Measurements from ENCODE around the gene PRPF38A.
"Not testable (repeated sequence)": the region's sequence is repeated elsewhere in the genome, so short reads cannot be mapped to it uniquely, and the experiment has no call there.

The PRPF38A gene, protein sequence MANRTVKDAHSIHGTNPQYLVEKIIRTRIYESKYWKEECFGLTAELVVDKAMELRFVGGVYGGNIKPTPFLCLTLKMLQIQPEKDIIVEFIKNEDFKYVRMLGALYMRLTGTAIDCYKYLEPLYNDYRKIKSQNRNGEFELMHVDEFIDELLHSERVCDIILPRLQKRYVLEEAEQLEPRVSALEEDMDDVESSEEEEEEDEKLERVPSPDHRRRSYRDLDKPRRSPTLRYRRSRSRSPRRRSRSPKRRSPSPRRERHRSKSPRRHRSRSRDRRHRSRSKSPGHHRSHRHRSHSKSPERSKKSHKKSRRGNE
- 77.2 to 87.7 (median 81.5) reads per million in 4 experiments for total RNA-seq

GRCh38 chr1:52404116-52404974, at the start of gene PRPF38A, which contains the start of gene ORC1:
PRPF38A (plus strand) TSS chr1:52404602; CDS start chr1:52404750, 148 bp downstream.
ORC1 (minus strand) TSS chr1:52404423; CDS start chr1:52402223, 2,200 bp downstream.
- peak; percentile 95 for DNase-seq

DNA sequence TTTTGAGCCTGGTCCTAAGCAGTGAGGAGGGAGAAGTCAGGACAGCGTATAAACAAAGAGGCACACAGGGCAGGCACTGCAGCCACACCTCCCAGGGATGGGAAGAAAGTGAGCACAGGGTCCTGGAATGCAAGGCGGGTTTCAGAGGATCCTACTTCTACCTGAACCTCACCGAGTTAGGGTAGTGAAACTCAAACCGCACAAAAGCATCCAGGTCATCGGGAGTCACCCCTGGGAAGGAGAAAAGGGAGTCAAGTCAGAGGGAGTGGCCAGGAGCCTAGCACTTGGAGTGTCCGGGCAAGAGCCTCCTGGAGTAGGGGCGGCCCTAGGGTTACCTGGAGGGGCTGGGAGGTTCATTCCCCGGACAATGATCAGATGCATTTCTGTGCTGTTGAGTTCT, 49.0 kb upstream of the PRPF38A start:
- no peak for DNase-seq

DNA sequence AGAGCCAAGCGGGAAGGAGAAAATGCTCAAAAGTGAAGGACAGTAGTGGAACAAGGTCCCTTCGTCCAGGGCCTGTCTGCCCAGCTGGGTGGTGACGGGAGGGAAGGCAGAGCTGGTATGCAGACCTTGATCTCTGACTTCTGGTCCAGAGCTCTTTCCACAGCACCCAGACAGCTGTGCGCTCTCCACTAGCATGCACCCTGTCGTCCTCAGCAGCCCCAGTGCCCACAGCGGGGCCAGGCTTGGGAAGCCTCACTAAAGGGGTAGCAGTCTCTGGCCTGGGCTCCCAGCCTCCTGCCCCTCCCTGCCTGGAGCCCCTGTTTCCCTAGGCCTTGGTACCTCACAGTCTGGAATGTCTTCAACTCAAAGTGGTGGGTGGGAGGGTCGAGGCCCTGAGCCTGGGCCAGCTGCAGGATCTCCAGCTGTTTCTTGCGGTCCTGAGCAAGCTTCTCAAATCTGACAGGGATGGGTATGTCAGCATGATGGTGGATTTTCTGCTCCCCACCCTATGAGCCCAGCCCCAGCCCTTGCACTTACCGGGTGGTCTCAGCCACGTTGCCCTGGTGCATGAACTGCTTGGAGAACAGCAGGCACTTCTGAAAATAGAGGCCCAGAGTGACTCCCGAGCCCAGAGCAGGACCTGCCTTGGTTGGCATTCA, 48.4 kb upstream of the PRPF38A start:
- no peak for DNase-seq

DNA sequence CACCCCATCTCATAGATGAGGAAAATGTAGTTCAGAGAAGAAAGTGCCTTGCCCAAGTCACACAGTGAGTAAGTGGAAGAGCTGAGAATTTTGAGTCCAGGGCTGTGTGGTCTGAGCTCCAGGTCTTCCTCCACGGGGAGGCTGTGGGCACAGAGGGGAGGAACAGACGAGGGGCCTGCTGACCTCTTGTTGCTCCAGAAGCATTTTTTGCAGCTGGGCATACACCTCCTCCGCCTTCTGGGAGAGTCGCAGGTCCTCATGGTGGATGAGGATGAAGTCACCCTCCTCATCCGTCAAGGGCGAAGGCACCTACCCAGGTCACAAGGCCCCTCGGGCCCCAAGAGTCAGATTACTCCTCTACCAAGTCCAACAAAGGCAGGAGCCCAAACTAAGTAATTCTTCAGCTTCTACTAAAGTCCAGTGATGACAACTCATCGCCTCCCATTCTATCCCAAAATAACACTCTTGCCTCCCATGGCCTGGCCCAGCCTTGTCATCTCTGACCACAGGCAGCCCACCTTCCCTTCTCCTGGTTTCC, 47.5 kb upstream of the PRPF38A start:
- no peak for DNase-seq

GRCh38 chr1:52357397-52357796, 47.0 kb upstream of the PRPF38A start:
- DNase-seq, result no peak

DNA sequence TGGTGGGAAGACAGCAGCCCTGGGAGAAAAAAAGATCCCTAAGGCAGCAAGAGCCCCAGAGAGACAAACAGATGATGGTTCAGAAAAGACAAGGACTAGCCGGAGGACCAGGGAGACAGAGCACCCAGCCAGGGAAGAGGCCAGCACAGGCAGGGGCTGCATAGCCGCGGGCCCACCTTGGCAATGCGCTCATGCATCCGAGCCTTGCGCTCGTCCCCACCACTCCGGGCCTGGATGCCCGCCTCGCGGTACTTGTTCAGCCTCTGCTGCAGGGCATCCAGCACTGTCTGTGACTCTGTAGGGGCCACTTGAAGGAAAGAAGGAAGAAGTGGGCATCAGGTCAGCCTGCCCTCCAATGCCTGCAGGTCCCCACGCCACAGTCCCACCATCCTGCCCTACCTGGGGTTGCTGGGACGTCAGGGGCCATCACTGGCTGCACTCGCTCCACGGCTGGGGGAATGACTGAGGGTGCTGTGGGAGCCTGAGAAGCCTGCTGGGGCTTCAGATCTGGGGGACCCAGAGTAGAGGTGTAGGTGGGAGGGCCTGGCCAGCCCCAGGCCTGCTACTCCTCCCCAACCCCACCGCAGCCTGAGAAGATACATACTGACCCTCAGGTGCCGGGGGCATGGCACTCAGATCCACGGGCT, 45.4 kb upstream of the PRPF38A start:
- DNase-seq, result no peak

DNA sequence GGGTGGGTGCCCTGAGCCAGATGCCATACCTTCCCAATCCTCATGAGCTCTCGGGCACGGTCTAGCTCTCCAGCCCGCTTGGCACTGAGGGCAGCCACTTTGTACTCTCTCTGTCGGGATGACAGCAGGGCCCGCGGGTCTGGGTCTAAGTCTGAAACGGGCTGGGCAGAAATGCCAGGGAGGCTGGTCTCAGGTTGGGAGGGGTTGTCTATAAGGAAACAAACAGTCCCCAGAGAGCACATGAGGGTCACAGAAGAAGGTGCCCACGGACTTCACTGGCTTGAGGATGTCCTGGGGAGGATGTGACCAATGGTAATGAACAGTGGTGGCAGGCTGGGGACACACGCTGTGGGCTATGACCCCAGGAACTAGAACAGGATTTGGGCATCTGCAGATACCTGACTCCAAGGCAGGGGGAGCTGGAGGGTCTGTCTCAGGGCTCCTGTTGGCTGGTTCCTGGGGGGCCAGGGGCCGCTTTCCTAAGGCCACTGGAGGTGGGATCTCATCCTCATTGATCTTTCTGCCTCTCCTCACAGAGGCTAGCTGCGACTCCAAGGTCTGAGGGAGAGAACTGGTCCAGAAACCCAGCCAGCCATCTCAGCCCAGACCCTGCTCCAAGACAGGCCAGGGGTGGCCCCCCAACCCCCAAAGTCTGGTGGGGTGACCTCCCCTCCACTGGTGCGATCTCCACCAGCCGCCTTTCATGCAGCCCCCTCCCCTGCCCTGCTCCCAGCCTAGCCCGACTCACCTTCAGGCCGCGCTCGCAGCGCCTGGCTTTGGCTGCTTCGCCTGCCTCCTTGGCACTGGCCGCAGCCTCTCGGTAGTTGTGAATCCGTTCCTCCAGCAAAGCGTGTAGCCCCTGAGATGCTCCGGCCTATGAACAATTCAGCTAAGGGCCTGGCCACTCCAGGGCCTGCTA, 44.5 kb upstream of the PRPF38A start:
- no peak for DNase-seq

GRCh38 chr1:52360595-52360968, 43.8 kb upstream of the PRPF38A start:
- no peak for DNase-seq

GRCh38 chr1:52364235-52364839, 40.1 kb upstream of the PRPF38A start:
- DNase-seq, result no peak

DNA sequence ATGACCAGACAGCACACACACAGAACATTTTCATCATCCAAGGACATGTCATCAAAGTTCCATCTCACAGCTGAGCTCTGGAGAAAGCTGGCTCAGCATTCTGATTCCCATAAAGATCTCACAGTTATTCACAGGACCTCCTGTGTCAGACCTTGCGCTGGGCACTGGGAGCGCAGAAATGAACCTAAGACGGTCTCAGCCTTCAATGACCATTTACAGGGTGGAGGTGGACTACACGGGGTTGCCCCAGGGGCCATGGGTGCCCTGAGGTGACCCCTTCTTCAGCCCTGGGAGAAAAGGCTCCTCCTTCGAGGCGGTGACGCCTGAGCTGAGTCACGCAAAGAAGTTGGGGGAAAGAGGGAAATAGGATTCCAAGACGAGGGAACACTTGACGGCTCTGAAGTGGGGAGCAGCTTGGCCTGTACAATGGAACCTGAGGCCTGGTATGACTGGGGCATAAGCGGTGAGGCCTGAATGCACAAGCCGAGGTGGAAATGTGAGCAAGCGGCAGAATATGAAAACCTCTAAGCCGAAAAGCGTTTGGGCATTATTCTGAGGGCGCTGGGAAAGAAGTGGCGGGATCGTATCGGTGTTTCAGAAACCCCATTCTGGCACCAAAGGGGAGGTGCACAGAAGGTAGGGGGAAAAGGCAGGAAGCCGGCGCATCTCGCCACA, 39.2 kb upstream of the PRPF38A start:
- no peak for DNase-seq

GRCh38 chr1:52365746-52366516, 38.5 kb upstream of the PRPF38A start, which contains the start of gene CC2D1B:
CC2D1B (minus strand) TSS chr1:52366205; CDS start chr1:52364620, 1,585 bp downstream.
- DNase-seq, result peak; percentile 98

GRCh38 chr1:52366517-52366827, 37.9 kb upstream of the PRPF38A start:
- DNase-seq, result no peak

GRCh38 chr1:52367272-52367671, 37.1 kb upstream of the PRPF38A start:
- no peak for DNase-seq

DNA sequence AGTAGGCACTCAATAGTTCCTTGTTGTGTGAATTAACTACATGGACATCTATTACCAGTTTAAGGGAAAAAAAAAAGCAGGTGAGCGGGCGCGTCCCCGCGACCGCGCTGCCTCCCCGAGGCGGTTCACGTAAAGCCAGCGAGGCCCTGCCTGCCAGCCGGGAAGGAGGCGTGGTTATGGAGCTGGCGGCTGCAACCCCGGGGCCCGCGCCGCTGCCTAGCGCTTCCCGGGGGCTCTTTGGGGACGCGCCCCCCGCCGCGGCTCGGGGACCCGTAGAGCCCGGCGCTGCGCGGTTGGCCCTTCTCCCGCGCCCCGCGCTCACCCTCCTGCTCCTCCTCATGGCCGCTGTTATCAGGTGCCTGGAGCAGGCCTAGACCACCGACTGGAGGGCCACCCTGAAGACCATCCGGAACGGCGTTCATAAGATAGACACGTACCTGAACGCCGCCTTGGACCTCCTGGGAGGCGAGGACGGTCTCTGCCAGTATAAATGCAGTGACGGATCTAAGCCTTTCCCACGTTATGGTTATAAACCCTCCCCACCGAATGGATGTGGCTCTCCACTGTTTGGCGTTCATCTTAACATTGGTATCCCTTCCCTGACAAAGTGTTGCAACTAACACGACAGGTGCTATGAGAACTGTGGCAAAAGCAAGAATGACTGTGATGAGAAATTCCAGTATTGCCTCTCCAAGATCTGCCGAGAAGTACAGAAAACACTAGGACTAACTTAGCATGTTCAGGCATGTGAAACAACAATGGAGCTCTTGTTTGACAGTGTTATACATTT, 35.8 kb upstream of the PRPF38A start:
- peak; percentile 51 for DNase-seq

DNA sequence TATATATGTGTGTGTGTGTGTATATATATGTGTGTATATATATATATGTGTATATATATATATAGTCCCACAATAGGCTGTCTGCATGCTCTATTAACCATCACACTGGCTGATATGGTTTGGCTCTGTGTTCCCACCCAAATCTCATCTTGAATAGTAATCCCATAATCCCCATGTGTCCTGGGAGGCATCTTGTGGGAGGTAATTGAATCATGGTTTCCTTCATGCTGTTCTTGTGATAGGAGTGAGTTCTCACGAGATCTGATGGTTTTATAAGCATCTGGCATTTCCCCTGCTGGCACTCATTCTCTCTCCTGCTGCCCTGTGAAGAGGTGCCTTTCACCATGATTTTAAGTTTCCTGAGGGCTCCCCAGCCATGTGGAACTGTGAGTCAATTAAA, 34.6 kb upstream of the PRPF38A start:
- DNase-seq, result not testable (repeated sequence)

DNA sequence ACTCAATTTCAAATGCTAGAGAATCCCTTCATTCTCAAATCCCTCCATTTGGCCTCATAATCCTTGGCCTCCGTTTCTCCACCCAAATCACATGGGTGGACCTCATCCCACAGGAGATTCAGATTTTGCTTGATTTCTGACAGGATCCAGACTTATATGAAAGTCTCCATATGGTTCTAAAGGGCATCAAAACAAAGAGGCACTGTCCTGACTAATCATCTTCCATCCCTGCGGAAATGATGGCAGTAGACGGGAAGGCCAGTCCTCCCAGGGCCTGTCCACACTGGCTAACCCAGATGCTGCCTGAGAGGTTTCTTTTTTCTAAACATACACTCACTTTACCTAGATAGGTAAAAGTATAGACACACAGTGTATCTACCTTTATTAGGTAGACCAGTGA, 19.0 kb upstream of the PRPF38A start:
- DNase-seq, result no peak

GRCh38 chr1:52386458-52386857, 17.9 kb upstream of the PRPF38A start:
- DNase-seq, result no peak

DNA sequence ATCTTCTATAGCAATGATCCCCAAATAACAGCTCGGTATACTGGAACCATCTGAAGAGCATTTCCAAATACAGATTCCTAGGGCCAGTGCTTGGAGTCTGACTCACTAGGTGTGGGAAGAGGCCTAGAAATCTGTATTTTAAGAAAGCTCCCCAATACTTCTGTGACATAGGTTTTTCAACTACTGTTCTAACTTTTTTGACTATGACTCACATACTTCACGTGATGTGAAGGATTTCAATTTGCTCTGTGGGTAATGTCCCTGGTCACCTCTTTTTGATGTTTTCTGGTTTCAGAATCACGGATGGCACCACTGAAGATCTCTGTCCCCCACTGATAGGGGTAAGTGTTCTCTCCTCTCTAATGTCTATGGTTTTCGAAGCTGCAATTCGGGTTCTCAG, 11.2 kb upstream of the PRPF38A start:
- no peak for DNase-seq

- no peak for DNase-seq
Measured at GRCh38 chr1:52399629-52400028, 4.8 kb upstream of the PRPF38A start.

Data from effector CD8-positive, alpha-beta T cell (primary cell).